Calu3 (cell line): ENCODE results near the gene ZNF124. TPM values are rescaled to one million over a fixed set of nuclear protein-coding genes. Genes with fewer than 3 reads are reported as not detected.

Experiments
- BruUV-seq: library from RNA; stranded (reverse); fragments of 400-500 nt; replicated peaks from 2 replicates; lab custom pipeline; 2021; lab: Mats Ljungman, UMichigan
- CTCF ChIA-PET: fragments of 300-600 bp; sonication (Branson Sonifier 250); formaldehyde crosslinking; loops from one replicate; lab custom pipeline; 2022; ENCODE audit warnings: antibody characterized with exemption; lab: Charles Lee
- DNase-seq: peaks from one replicate; pipeline ENCODE4 v3.0.0; 2022
- H3K27ac Mint-ChIP-seq: one replicate; pipeline ENCODE4 v1.8.0; 2022; ENCODE audit warnings: mixed read lengths; ENCODE audit not compliant: unreplicated experiment
- H3K27me3 Mint-ChIP-seq: one replicate; pipeline ENCODE4 v1.8.0; 2022; ENCODE audit warnings: mixed read lengths; ENCODE audit not compliant: unreplicated experiment
- H3K36me3 Mint-ChIP-seq: one replicate; pipeline ENCODE4 v1.8.0; 2022; ENCODE audit warnings: mild to moderate bottlenecking, moderate library complexity, mixed read lengths; ENCODE audit not compliant: insufficient read depth, unreplicated experiment
- H3K4me1 Mint-ChIP-seq: one replicate; pipeline ENCODE4 v1.8.0; 2022; ENCODE audit warnings: mild to moderate bottlenecking, low read depth, mixed read lengths; ENCODE audit not compliant: unreplicated experiment
- H3K4me3 Mint-ChIP-seq: one replicate; pipeline ENCODE4 v1.8.0; 2022; ENCODE audit warnings: mild to moderate bottlenecking, low read depth, moderate library complexity, mixed read lengths; ENCODE audit not compliant: unreplicated experiment
- H3K9me3 Mint-ChIP-seq: one replicate; pipeline ENCODE4 v1.8.0; 2022; ENCODE audit warnings: low read depth, mixed read lengths; ENCODE audit not compliant: unreplicated experiment
- intact Hi-C: fragments of 100-400 bp; cut with micrococcal nuclease; formaldehyde crosslinking; loops from one replicate; pipeline ENCODE4 v1.10.0; 2022; ENCODE audit not compliant: unreplicated experiment
- total RNA-seq: library from RNA; stranded (reverse); gene quantifications from 2 replicates; pipeline ENCODE4 v1.2.3, GENCODE V29; 2022
- TF ChIP-seq, protein P1 (sequence below): fragments of 200-600 bp; IDR thresholded peaks from one replicate; pipeline ENCODE4 v1.8.0; 2022; ENCODE audit warnings: antibody characterized with exemption; ENCODE audit not compliant: unreplicated experiment

ZNF124 gene
- total RNA-seq, 1 experiment from 2014 or later, result 45.6 TPM

- H3K4me1 Mint-ChIP-seq, result peaks cover 8% of the 10 kb centered on the region
- peak overlapping the region; percentile 78 for H3K27ac Mint-ChIP-seq
- intact Hi-C loops, result no loop called here
- peaks cover 35% of the 10 kb centered on the region for H3K36me3 Mint-ChIP-seq
- no TSS peak for BruUV-seq
- CTCF ChIA-PET, result interaction anchor here (0.6 kb wide), 3 partner anchors 21 to 469 kb away, joined by 3 to 8 read pairs (median 3); no protein-coding TSS in a partner anchor
- H3K27me3 Mint-ChIP-seq, result peaks cover 9% of the 10 kb centered on the region
- peaks cover 6% of the 10 kb centered on the region for H3K9me3 Mint-ChIP-seq
- DNase-seq, result no peak
- TF ChIP-seq, protein P1, sequence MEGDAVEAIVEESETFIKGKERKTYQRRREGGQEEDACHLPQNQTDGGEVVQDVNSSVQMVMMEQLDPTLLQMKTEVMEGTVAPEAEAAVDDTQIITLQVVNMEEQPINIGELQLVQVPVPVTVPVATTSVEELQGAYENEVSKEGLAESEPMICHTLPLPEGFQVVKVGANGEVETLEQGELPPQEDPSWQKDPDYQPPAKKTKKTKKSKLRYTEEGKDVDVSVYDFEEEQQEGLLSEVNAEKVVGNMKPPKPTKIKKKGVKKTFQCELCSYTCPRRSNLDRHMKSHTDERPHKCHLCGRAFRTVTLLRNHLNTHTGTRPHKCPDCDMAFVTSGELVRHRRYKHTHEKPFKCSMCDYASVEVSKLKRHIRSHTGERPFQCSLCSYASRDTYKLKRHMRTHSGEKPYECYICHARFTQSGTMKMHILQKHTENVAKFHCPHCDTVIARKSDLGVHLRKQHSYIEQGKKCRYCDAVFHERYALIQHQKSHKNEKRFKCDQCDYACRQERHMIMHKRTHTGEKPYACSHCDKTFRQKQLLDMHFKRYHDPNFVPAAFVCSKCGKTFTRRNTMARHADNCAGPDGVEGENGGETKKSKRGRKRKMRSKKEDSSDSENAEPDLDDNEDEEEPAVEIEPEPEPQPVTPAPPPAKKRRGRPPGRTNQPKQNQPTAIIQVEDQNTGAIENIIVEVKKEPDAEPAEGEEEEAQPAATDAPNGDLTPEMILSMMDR, result no peak
- H3K4me3 Mint-ChIP-seq, result peak overlapping the region; percentile 30
Observed at GRCh38 chr1:247114351-247115140, 57.3 kb downstream of the ZNF124 start.

GRCh38 chr1:247113733-247114271 lies 58.0 kb downstream of the ZNF124 start:
- Mint-ChIP-seq H3K27me3 (peaks cover 14% of the 10 kb centered on the region), H3K36me3 (peaks cover 31% of the 10 kb centered on the region), H3K4me3 (no peak overlapping the region), H3K4me1 (peaks cover 8% of the 10 kb centered on the region), H3K27ac (no peak overlapping the region), H3K9me3 (peaks cover 9% of the 10 kb centered on the region)
- TF ChIP-seq, protein P1, result no peak
- BruUV-seq, result no TSS peak
- intact Hi-C loops, result no loop called here
- CTCF ChIA-PET, result interaction anchor here (0.6 kb wide), 1 partner anchor 470 kb away, joined by 3 read pairs; no protein-coding TSS in a partner anchor
- DNase-seq, result no peak

DNA sequence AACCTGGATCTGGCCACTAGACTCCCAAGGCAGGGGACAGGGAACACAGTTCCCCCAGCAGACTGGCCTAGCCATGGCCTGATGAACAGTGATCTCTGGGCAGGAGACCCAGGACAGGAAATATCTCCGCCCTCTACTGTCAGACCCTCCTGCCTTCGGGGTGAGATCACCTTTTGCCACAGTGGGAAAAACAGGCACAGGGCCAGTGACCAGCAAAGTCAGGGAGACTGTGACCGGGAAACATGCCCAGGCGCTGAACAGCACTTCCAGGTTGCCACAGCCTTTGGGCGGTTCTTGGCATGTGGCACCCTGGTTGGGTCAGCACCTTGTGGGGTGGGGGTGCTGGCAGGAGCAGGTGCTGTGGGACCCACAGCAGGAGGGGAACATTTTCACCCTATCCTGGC lies 58.7 kb downstream of the ZNF124 start:
- CTCF ChIA-PET, result no interaction called here
- no peak for DNase-seq
- no TSS peak for BruUV-seq
- TF ChIP-seq, protein P1, result no peak
- Mint-ChIP-seq H3K4me3 (no peak overlapping the region), H3K9me3 (peaks cover 13% of the 10 kb centered on the region), H3K27ac (no peak overlapping the region), H3K4me1 (peaks cover 8% of the 10 kb centered on the region), H3K27me3 (peaks cover 14% of the 10 kb centered on the region), H3K36me3 (peaks cover 30% of the 10 kb centered on the region)
- intact Hi-C loops, result no loop called here

GRCh38 chr1:247112479-247112781 lies 59.4 kb downstream of the ZNF124 start:
- H3K27me3 Mint-ChIP-seq, result peaks cover 14% of the 10 kb centered on the region
- DNase-seq, result no peak
- H3K9me3 Mint-ChIP-seq, result peaks cover 14% of the 10 kb centered on the region
- peak overlapping the region; percentile 76 for H3K4me3 Mint-ChIP-seq
- no TSS peak for BruUV-seq
- intact Hi-C loops, result no loop called here
- TF ChIP-seq, protein P1, result no peak
- no peak overlapping the region for H3K27ac Mint-ChIP-seq
- peaks cover 8% of the 10 kb centered on the region for H3K4me1 Mint-ChIP-seq
- CTCF ChIA-PET, result interaction anchor here (1.2 kb wide), 2 partner anchors 13 to 34 kb away, joined by 3 to 14 read pairs; partner anchors contain the start of gene ZNF670
- peaks cover 30% of the 10 kb centered on the region for H3K36me3 Mint-ChIP-seq
